GM19397 (cell line): ENCODE data around the gene DNAH9.

ENCODE experiments used
- ATAC-seq: cut with Tn5 transposase; IDR thresholded peaks from one replicate; pipeline ENCODE4 v1.9.1; 2021; ENCODE audit warnings: mild to moderate bottlenecking, moderate library complexity; ENCODE audit not compliant: unreplicated experiment

The DNAH9 gene

DNA sequence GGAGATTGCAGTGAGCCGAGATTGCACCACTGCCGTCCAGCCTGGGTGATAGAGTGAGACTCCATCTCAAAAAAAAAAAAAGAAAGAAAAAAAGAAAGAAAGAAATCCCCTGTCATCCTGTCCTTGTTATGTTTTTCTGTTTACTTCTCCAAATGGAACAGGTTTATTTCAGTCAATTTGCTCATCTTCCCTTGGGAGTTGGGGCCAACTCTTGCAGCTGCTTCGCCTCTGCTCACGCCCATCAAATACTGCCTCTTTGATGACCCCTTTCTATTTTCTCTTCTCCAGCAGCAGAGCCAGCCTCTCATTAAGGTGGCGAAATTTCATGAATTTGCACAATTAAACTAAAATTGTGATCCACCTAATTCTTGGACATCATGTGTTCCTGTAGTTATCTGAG, 225.6 kb downstream of the DNAH9 start:
- ATAC-seq: no peak

DNA sequence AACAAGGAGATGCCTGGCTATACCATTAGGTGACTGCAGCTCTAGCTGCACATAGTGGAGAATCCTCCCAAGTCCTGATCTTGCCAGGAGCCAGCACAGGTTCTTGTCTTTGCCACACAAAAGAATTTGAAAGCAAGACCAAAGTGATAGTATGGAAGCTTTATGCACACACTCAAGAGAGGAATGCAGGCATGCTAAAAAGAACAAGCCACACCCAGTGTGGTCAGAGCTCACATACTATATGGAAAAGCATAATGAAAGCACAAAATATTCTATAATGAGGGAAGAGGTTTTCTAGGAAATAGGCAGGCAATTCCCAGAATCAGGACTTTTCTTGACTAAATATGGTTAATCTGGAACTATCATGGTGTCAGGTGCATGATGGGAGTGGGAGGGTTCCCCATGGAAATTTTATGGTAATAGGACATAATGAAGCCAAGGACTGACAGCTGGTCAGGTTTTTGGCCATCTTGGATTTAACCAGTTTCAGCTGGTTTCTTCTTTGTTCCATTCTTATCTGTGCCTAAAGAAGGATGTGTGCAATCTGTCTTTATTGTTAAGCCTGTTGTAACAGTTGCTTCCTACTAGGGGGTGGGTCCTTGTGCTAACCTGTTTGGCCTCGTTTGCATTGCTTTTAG, 227.4 kb downstream of the DNAH9 start:
- no peak for ATAC-seq

DNA sequence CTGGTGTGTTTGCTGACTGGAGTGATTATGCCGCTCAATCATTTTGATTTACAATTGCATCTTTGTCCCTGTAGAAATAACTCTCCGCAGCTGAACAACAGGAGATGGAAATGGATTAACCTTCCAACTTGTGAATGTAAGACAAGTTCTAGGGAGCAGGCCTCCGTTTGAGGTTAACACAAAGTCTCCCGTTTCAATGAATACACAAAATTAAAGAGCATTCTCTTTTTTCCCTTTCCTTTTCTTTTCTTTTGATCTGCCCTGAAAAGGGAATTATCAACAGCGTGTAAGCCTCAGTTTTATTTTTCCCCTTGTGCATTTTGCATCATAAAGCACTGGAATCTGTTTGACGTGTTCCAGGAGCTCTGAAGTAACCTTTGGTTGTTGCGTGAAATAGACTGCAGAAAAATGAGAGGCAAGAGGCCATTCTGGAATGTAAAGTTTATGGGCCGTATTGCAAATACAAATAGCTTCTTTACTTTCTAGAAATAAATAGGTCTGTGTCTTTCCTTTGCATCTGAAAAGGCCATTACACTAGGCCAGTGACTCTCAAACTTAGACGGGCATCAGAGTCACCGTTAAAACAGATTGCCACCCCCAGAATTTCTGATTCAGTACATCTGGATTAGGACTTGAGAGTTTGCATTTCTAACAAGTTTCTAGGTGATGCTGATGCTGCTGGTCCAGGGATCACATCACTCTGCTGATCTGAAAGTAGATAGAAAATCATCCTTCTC, 234.3 kb downstream of the DNAH9 start:
- ATAC-seq: no peak

DNA sequence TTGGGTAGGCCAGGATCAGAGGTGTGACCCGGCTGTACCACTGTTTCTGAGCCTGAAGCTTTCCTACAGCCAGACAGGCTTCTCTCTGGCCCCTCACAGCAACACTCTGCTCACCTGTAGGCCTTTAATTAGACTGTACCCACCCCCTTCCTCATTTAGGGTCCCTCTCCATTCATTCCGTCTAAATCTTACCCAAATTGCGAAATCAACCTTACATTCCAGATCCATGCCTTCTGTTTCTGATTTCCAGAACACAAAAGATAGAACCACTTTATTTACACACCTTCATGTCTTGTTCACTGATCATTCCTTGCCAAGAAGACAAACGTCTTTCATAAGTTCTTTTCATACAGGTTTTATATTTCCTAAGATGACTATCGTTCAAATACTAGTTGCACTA, 238.2 kb downstream of the DNAH9 start:
- no peak for ATAC-seq

GRCh38 chr17:11840052-11840451, 241.8 kb downstream of the DNAH9 start:
- no peak for ATAC-seq

GRCh38 chr17:11840831-11841230, 242.6 kb downstream of the DNAH9 start:
- ATAC-seq: no peak

DNA sequence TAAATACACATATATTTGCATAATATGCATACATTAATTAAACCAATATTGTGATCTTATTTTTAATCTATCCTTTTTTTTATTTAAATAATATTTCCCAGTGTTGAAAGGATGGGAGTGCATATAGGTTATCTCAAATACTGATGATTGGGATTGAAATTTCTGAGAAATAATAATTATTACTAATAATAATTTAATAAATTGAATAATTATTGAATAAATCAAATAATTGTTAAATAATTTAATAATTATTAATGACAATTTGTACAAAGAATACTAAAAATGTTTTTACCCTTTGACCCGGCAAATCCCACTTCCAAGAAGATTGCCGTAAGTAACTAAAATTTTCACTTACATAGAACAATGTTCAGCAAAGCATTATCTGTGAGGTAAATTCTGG, 250.1 kb downstream of the DNAH9 start:
- no peak for ATAC-seq

DNA sequence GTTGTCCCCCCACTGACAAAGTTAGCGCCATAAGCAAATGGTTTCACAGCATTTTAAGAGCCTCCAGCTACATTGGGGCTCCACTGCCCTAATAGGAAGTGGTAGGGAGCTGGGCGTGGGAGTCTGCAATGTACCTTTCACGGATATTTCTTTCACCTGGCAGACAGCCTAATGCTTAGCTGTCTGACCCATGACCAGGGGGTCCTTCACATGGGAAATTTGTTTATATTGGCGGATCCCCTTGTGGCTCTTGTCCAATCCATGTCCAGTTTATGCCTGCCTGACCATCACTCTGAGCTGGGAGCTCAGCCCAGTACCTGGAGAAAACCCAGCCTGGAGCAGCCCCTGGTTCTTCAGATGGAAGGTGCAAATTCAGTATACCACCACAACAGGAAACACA, 254.0 kb downstream of the DNAH9 start:
- no peak for ATAC-seq

DNA sequence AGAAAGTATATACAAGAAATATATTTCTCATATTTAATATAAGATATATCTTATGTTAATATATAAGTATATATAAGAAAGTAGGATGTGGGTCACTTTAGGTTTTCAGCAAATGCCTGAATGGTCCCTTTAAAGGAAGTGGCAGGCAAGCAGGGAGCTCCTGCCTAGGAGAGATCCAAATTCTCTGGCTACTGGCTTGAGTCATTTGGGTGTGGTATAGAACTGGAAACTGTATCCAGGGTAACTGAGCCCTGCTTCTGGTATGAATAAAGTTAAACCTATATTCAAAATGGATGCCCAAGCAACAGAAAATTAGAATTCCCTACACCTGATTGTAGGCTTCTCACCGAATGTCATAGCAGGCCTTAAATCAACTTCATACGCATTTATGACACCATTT, 254.6 kb downstream of the DNAH9 start:
- no peak for ATAC-seq

- no peak for ATAC-seq
These were observed 255.3 kb downstream of the DNAH9 start for GRCh38 chr17:11853321-11854151.

- ATAC-seq: no peak
These were observed 257.0 kb downstream of the DNAH9 start for GRCh38 chr17:11855306-11855705.

GRCh38 chr17:11857006-11857405, 258.7 kb downstream of the DNAH9 start:
- ATAC-seq: no peak

DNA sequence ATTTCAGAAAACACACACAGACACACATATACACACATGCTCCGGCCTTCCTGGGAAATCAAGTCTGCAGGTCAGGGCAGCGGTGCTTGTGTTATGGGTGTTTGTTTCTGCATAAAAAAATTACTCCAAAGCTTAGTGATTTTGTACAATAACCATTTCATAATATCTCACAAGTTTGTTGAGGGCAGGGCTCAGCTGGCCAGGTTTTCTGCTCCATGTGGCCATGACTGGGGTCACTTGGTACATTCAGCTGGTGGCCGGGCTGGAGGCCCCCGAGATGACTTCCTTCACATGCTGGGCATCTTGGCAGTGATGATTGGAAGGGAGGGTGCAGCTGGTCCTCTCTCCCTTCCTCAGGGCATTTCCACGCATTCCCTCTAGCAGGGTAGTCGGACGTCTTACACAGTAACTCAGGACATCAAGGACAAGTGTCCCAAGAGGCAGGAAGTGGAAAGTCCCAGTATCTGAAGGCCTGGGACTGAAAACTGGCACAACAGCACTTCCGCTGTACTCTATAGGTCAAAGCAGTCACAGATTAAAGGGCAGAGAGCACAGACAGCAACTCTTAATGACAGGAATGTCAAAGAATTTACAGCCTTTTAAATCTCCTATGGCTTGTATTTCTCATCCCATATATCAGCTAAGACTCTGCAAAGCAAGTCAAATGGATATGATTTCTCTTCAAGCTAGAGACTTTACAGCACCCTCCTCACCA, 271.6 kb downstream of the DNAH9 start:
- no peak for ATAC-seq

DNA sequence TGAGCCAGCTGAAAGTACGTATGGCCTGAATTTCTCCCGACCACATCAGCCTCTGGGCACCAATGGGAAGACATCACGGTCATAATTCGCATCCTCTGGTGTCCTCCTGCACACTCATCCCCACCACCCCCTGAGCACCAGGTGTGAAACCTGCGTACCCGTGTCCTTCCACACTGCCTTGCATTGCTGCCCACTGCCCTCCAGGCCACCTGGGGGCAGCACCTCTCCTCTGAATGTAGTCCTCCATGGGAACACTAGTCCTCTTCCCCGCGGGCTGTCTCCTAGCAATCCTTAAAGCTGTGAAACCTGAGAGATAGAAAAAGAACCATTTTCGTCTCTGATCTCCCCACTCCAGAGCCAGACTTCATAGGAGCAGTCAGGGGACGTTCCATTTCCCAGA, 273.5 kb downstream of the DNAH9 start:
- ATAC-seq: no peak

DNA sequence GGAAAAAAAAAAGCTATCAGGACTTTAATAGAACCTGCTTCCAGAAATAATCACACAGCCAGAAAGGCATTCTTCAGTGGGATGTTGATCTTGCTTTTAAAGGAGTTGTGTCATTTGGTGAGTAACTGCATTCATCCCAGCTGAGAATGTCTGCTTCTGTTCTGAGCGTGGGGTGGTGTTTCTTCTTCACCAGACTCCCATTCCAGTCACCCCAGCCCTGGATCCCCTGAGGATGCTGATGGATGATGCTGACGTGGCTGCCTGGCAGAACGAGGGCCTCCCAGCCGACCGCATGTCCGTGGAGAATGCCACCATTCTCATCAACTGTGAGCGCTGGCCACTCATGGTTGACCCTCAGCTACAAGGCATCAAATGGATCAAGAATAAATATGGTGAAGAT, 276.5 kb downstream of the DNAH9 start:
- no peak for ATAC-seq

GRCh38 chr17:11880714-11881113, 282.4 kb downstream of the DNAH9 start:
- no peak for ATAC-seq

- ATAC-seq: no peak
These were observed 284.4 kb downstream of the DNAH9 start for GRCh38 chr17:11882716-11883115.

- ATAC-seq: no peak
These were observed 286.8 kb downstream of the DNAH9 start for GRCh38 chr17:11885051-11885450.

- ATAC-seq: no peak
These were observed 291.0 kb downstream of the DNAH9 start for GRCh38 chr17:11889266-11889665.

DNA sequence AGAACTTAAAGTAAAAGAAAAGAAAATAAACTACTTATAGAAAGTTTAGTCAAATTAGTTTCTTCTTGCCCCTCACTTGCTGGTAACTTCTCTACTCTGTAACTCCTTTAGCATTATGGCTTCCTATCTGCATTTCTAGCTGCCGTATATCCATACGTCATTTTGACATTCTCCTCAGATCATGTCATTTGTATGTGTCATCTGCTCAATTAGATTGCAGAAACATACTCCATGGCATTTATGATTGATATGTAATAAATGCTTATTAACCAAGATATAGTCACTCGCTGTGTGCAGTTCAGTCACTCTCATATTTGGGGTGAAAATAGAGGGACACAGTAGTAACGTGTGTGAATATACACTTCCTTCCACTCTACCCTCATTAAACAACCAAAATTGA, 295.6 kb downstream of the DNAH9 start:
- ATAC-seq: no peak

DNA sequence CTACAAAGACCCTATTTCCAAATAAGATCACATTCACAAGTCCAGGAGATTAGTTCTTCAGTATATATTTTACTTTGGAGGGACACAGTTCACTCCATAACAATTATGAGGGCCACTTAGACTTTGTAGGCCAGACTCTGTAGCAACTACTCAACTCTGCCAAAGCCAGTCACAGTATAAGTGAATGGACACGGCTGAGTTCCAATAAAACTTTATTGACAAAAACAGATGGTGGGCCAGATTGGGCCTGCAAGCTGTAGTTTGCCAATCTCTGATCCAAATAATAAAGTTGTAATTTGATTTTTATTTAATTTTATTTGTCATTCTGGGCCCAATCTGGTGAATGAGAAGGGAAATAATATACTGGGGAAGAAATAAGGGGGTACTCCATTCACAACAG, 297.9 kb downstream of the DNAH9 start:
- no peak for ATAC-seq
